Thymus (tissue), 11 donors: ENCODE results near the gene SMIM41. TPM values are rescaled to one million over a fixed set of nuclear protein-coding genes. Genes with fewer than 3 reads are reported as not detected.

Experiments used
- DNase-seq, 9 donors: peaks; one replicate each; pipeline ENCODE4 v3.0.0-alpha.2; 2013; ENCODE audit warnings: low spot score in 9 of 9, low read depth in 6 of 9, missing footprints in 1 of 9
- H3K27ac ChIP-seq, 2 donors: one replicate each; pipeline ENCODE4 v1.5.1; 2013; ENCODE audit warnings: control low read depth in 1 of 2, low read depth in 1 of 2, low read length in 1 of 2, mild to moderate bottlenecking in 1 of 2, moderate library complexity in 1 of 2
- H3K27me3 ChIP-seq, 2 donors: one replicate each; pipeline ENCODE4 v1.5.1; 2013; ENCODE audit warnings: low read length in 1 of 2; ENCODE audit not compliant: control insufficient read depth in 2 of 2, insufficient read depth in 1 of 2
- H3K36me3 ChIP-seq, 2 donors: one replicate each; pipeline ENCODE4 v1.5.1; 2013; ENCODE audit warnings: low read length in 1 of 2, mild to moderate bottlenecking in 1 of 2, moderate library complexity in 1 of 2; ENCODE audit not compliant: control insufficient read depth in 2 of 2, insufficient read depth in 2 of 2
- H3K4me1 ChIP-seq, 2 donors: one replicate each; pipeline ENCODE4 v1.5.1; 2013; ENCODE audit warnings: low read length in 2 of 2; ENCODE audit not compliant: control insufficient read depth in 2 of 2, insufficient read depth in 2 of 2
- H3K4me3 ChIP-seq, 2 donors: one replicate each; pipeline ENCODE4 v1.5.1; 2013; ENCODE audit warnings: low read length in 2 of 2, control low read depth in 1 of 2, mild to moderate bottlenecking in 1 of 2
- H3K9me3 ChIP-seq, 2 donors: one replicate each; pipeline ENCODE4 v1.5.1; 2013; ENCODE audit warnings: low read length in 1 of 2, mild to moderate bottlenecking in 1 of 2; ENCODE audit not compliant: control insufficient read depth in 2 of 2, insufficient read depth in 1 of 2
- WGBS: extraction: QIAGEN DNeasy Blood & Tissue Kit; methylation state at CpG from one replicate; pipeline ENCODE4 v1.1.7; 2013; 5-methylcytosine and 5-hydroxymethylcytosine counted together
- polyA plus RNA-seq: library from polyadenylated mRNA; stranded (reverse); fragments of 200-250 nt; gene quantifications from one replicate; pipeline ENCODE4 v1.2.3, GENCODE V29; 2013
- total RNA-seq: library from RNA; stranded (reverse); fragments of 120-200 nt; gene quantifications from one replicate; pipeline ENCODE4 v1.2.4, GENCODE V29; 2013
- donor health status: healthy.

Gene SMIM41
- total and polyA plus RNA-seq, 2 donors: 0.14 to 0.42 TPM

GRCh38 chr12:52086944-52087835 is 7.7 kb downstream of the SMIM41 start:
- DNase-seq: no peak
- 82% methylated on average over 22 of the region's 22 CpGs for WGBS
- Histone ChIP-seq H3K36me3 (peaks cover 0 to 6% of the 10 kb centered on the region in 2 donors), H3K27ac (no peak overlapping the region), H3K4me3 (no peak overlapping the region), H3K4me1 (peaks cover 49 to 69% of the 10 kb centered on the region in 2 donors), H3K9me3 (no peaks in the 10 kb centered on the region), H3K27me3 (peaks cover 0 to 11% of the 10 kb centered on the region in 2 donors)

GRCh38 chr12:52087961-52088820 is 8.7 kb downstream of the SMIM41 start:
- H3K27me3 ChIP-seq: peaks cover 0 to 11% of the 10 kb centered on the region in 2 donors

GRCh38 chr12:52089491-52089890 is 10.0 kb downstream of the SMIM41 start:
- Histone ChIP-seq H3K4me3 (no peak overlapping the region), H3K9me3 (no peaks in the 10 kb centered on the region), H3K27me3 (peaks cover 0 to 11% of the 10 kb centered on the region in 2 donors), H3K4me1 (peaks cover 47 to 57% of the 10 kb centered on the region in 2 donors), H3K36me3 (peaks cover 0 to 6% of the 10 kb centered on the region in 2 donors), H3K27ac (no peak overlapping the region)
- 93% methylated on average over 11 of the region's 11 CpGs for WGBS
- DNase-seq: no peak

More at GRCh38 chr12:52087961-52088820, 8.7 kb downstream of the SMIM41 start:
- H3K9me3 ChIP-seq: no peaks in the 10 kb centered on the region
- peaks cover 0 to 6% of the 10 kb centered on the region in 2 donors for H3K36me3 ChIP-seq
- H3K4me1 ChIP-seq: peaks cover 42 to 61% of the 10 kb centered on the region in 2 donors
- WGBS: 62% methylated on average over 20 of the region's 20 CpGs
- H3K27ac ChIP-seq: peak overlapping the region in 1 of 2 donors; percentile 41
- no peak overlapping the region for H3K4me3 ChIP-seq
- DNase-seq: peak in 2 of 9 donors; percentile 48 to 61

GRCh38 chr12:52090291-52090690 is 10.8 kb downstream of the SMIM41 start:
- peak in 2 of 9 donors; percentile 54 to 76 for DNase-seq
- 34% methylated on average over 10 of the region's 10 CpGs for WGBS
- Histone ChIP-seq H3K9me3 (no peaks in the 10 kb centered on the region), H3K4me1 (peaks cover 47 to 57% of the 10 kb centered on the region in 2 donors), H3K36me3 (peaks cover 0 to 4% of the 10 kb centered on the region in 2 donors), H3K27me3 (peaks cover 0 to 11% of the 10 kb centered on the region in 2 donors), H3K4me3 (no peak overlapping the region), H3K27ac (peak overlapping the region in 1 of 2 donors; percentile 74)

- Histone ChIP-seq H3K4me1 (peaks cover 47 to 57% of the 10 kb centered on the region in 2 donors), H3K9me3 (no peaks in the 10 kb centered on the region), H3K36me3 (no peaks in the 10 kb centered on the region), H3K4me3 (no peak overlapping the region), H3K27ac (no peak overlapping the region), H3K27me3 (peaks cover 0 to 11% of the 10 kb centered on the region in 2 donors)
- no peak for DNase-seq
- 35% methylated on average over 3 of the region's 3 CpGs for WGBS
These were observed 11.6 kb downstream of the SMIM41 start for GRCh38 chr12:52091061-52091460.

- peaks cover 47 to 54% of the 10 kb centered on the region in 2 donors for H3K4me1 ChIP-seq
- DNase-seq: no peak
- H3K27me3 ChIP-seq: peaks cover 0 to 11% of the 10 kb centered on the region in 2 donors
- H3K4me3 ChIP-seq: no peak overlapping the region
- 68% methylated on average over 8 of the region's 8 CpGs for WGBS
- H3K9me3 ChIP-seq: no peaks in the 10 kb centered on the region
- no peak overlapping the region for H3K27ac ChIP-seq
- H3K36me3 ChIP-seq: no peaks in the 10 kb centered on the region
These were observed 12.4 kb downstream of the SMIM41 start for GRCh38 chr12:52091869-52092268.

- H3K36me3 ChIP-seq: no peaks in the 10 kb centered on the region
- H3K9me3 ChIP-seq: no peaks in the 10 kb centered on the region
- no peak overlapping the region for H3K4me3 ChIP-seq
- DNase-seq: no peak
- peaks cover 41% of the 10 kb centered on the region in 2 donors for H3K4me1 ChIP-seq
- H3K27me3 ChIP-seq: peaks cover 0 to 6% of the 10 kb centered on the region in 2 donors
- WGBS: 87% methylated on average over 7 of the region's 7 CpGs
- H3K27ac ChIP-seq: no peak overlapping the region
These were observed 13.8 kb downstream of the SMIM41 start for GRCh38 chr12:52093346-52093745.

- WGBS: 97% methylated on average over 15 of the region's 15 CpGs
- Histone ChIP-seq H3K4me3 (no peak overlapping the region), H3K27me3 (no peaks in the 10 kb centered on the region), H3K36me3 (no peaks in the 10 kb centered on the region), H3K4me1 (peaks cover 10 to 14% of the 10 kb centered on the region in 2 donors), H3K27ac (no peak overlapping the region), H3K9me3 (no peaks in the 10 kb centered on the region)
- DNase-seq: no peak
These were observed 17.0 kb downstream of the SMIM41 start for GRCh38 chr12:52096332-52097044.
